Stimulated activated naive B cell treated with anti-CD40 and anti-IgM and Interleukin-4, amounts not matched to agents 10 μg/mL and 1 μg/mL and 100 μg/mL, for 72 hours (primary cell): ENCODE measurements around the gene GHR.

Source experiments
- ATAC-seq, 2 donors: fragments of 150-1000 bp; cut with Tn5 transposase; replicated peaks; 2 replicates each; pipeline ENCODE4 v1.10.0; 2021; ENCODE audit warnings: moderate library complexity in 1 of 2
- DNase-seq: peaks from one replicate; pipeline ENCODE4 v3.0.0; 2021
- H3K27ac Mint-ChIP-seq: one replicate; pipeline ENCODE4 v1.8.0; 2022; ENCODE audit warnings: mild to moderate bottlenecking, mixed read lengths
- H3K27me3 Mint-ChIP-seq, 2 donors: one replicate each; pipeline ENCODE4 v1.8.0; 2022; ENCODE audit warnings: mixed read lengths in 2 of 2
- H3K36me3 Mint-ChIP-seq, 2 donors: one replicate each; pipeline ENCODE4 v1.8.0; 2022; ENCODE audit warnings: mixed read lengths in 2 of 2, mild to moderate bottlenecking in 1 of 2
- H3K4me1 Mint-ChIP-seq, 2 donors: one replicate each; pipeline ENCODE4 v1.8.0; 2022; ENCODE audit warnings: mixed read lengths in 2 of 2, mild to moderate bottlenecking in 1 of 2
- H3K4me3 Mint-ChIP-seq, 2 donors: one replicate each; pipeline ENCODE4 v1.8.0; 2022; ENCODE audit warnings: mild to moderate bottlenecking in 2 of 2, mixed read lengths in 2 of 2, moderate library complexity in 1 of 2
- H3K9me3 Mint-ChIP-seq, 2 donors: one replicate each; pipeline ENCODE4 v1.8.0; 2022; ENCODE audit warnings: mixed read lengths in 2 of 2, mild to moderate bottlenecking in 1 of 2

The GHR gene

DNA sequence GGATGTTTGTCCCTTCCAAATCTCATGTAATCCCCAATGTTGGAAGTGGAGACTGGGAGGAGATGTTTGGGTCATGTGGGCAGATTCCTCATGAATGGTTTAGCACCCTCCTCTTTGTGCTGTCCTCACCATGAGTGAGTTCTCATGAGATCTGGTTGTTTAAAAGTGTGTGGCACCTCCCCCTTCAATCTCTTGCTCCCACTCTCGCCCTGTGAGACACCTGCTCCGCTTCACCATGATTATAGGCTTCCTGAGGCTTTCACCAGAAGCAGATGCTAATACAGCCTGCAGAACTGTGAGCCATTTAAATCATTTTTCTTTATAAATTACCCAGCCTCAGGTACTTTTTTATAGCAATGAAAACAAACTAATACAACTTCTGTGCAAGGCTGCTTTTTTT lies 206.0 kb downstream of the GHR start:
- H3K4me1 Mint-ChIP-seq, result peaks cover 10 to 21% of the 10 kb centered on the region in 2 donors
- ATAC-seq (no peak), DNase-seq (no peak)
- no peaks in the 10 kb centered on the region for H3K9me3 Mint-ChIP-seq
- H3K27ac Mint-ChIP-seq, result no peak overlapping the region
- no peak overlapping the region for H3K4me3 Mint-ChIP-seq
- no peaks in the 10 kb centered on the region for H3K27me3 Mint-ChIP-seq
- no peaks in the 10 kb centered on the region for H3K36me3 Mint-ChIP-seq

DNA sequence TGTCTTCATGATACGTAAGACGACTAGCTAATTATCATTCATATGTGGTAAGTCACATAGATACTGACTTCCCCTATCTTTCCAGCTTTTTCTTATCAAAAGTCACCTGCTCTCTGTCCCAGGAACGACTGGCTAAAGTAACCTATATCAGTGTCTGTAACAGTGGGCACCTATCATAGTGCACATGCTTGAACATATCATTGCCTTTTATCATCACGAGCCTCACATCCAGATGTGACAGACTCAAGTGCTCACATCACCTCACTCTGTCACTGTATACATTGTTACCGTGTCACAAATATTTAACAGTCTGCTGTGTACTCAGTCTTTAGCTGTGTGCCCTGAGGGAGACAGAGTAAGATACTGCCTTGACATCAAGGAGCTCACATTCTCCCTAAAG lies 208.0 kb downstream of the GHR start:
- H3K4me3 Mint-ChIP-seq, result no peak overlapping the region

DNA sequence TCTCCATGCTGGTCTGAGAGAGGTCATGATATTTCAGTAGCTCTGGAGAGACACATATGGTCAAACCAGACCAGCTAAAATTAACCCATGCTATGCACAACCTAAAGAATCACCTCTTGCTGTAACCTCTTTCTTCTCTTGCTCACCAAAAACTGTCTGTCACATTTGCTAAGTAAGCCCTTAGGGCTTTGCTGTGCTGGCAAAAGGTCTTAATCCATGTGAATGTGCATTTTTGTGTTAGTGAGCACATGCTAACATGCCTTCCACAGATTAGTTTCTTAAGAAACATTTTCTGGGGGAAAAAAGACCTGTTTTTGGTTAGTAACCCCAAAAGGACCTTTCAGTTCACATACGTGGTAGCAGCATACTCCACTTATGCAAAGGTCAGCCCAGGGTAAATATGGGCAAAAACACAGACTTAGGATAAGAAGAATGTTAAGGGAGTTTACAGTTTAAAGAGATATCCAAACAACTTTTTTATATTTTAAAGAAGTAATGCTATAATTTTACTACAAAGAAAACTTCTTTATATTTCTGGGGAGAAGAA lies 209.2 kb downstream of the GHR start:
- Mint-ChIP-seq H3K9me3 (no peaks in the 10 kb centered on the region), H3K4me1 (peaks cover 10 to 21% of the 10 kb centered on the region in 2 donors), H3K36me3 (no peaks in the 10 kb centered on the region), H3K4me3 (no peak overlapping the region), H3K27me3 (no peaks in the 10 kb centered on the region), H3K27ac (no peak overlapping the region)
- no peak for DNase-seq
- no peak for ATAC-seq

More for the DNA sequence above, 208.0 kb downstream of the GHR start:
- H3K27me3 Mint-ChIP-seq, result no peaks in the 10 kb centered on the region
- DNase-seq (no peak), ATAC-seq (no peak)
- no peaks in the 10 kb centered on the region for H3K9me3 Mint-ChIP-seq
- peaks cover 10 to 21% of the 10 kb centered on the region in 2 donors for H3K4me1 Mint-ChIP-seq
- H3K27ac Mint-ChIP-seq, result no peak overlapping the region
- H3K36me3 Mint-ChIP-seq, result no peaks in the 10 kb centered on the region

DNA sequence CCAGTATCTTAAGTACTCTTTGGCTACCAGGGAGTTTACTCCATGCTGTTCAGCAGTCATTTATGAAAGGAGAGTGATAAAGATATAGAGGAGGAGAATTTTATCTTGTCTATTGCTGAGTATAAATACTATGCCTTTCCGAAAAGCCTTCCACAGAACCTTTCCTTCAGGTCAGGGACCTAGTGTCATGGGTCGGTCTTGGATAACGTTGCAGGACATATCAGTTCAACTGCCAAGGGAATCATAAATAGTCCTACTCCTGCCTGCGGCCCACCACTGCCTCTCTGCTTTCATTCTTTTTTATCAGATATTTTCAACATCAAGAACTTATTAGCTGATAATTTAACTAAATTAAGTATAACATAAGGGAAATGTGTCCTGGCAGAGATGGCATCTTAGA lies 211.3 kb downstream of the GHR start:
- Mint-ChIP-seq H3K4me3 (no peak overlapping the region), H3K4me1 (peaks cover 8 to 21% of the 10 kb centered on the region in 2 donors), H3K27me3 (no peaks in the 10 kb centered on the region), H3K27ac (no peak overlapping the region), H3K36me3 (no peaks in the 10 kb centered on the region), H3K9me3 (no peaks in the 10 kb centered on the region)
- DNase-seq (no peak), ATAC-seq (no peak)

DNA sequence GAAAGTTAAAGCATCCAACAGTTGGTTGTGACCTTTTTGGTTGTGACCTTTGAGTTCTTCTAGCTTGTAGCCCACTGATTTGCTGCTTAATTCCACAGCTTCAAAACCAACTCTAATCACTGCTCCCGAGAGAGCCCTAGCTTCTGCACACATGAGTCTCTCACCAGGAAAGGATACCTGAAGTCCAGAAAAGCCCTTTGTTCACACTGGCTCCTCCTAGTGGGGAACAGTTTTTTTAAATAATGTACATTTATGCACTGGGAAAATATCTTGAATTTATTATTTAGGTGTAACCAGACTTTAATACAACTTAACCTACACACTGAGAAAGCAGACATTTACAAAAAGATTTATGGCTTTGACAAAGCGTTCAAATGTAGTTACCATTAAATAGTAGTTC lies 213.2 kb downstream of the GHR start:
- H3K27me3 Mint-ChIP-seq, result peaks cover under 1 to 14% of the 10 kb centered on the region in 2 donors
- no peaks in the 10 kb centered on the region for H3K36me3 Mint-ChIP-seq

DNA sequence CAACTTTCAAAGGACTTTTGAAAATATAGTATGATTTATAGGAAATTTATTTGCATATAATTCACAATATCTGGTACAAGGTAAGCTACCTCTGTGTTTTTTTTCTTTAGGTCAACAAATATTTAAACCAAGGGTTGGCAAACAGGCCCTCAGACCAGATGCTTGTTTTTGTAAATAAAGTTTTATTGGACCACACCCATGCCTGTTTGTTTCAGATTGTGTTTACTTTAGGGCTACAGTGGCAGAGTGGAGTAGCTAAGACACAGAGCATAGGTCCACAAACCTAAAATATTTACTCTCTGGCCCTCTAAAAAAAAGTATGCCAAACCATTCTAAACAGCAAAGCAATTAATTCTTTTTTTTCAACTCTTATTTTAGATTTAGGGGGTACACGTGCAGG lies 213.7 kb downstream of the GHR start:
- peaks cover 0 to 5% of the 10 kb centered on the region in 2 donors for H3K4me1 Mint-ChIP-seq

More for the DNA sequence above, 213.2 kb downstream of the GHR start:
- no peaks in the 10 kb centered on the region for H3K9me3 Mint-ChIP-seq
- no peak overlapping the region for H3K27ac Mint-ChIP-seq
- H3K4me3 Mint-ChIP-seq, result no peak overlapping the region
- H3K4me1 Mint-ChIP-seq, result peaks cover 0 to 10% of the 10 kb centered on the region in 2 donors
- ATAC-seq (no peak), DNase-seq (no peak)

DNA sequence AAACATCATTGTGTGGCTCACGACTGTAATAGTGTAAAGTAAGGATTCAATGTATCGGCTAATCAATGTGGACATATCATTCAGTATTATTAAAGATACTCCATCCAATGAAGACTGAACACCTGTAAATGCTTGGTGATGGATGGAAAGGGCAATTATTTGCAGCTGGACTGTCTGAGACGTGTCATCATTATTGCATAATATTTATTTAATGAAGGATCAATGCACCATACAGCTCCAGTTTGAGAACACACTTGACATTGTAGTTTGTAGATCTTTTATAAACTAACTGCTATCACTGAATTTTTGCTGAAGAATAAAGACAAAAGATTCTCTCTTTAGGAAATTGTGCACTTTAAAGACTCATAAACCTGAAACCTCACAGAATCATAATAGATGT lies 215.7 kb downstream of the GHR start:
- no peak for DNase-seq
- ATAC-seq, result no peak
- Mint-ChIP-seq H3K4me3 (no peak overlapping the region), H3K27me3 (peaks cover 14 to 36% of the 10 kb centered on the region in 2 donors), H3K36me3 (no peaks in the 10 kb centered on the region), H3K9me3 (no peaks in the 10 kb centered on the region), H3K27ac (no peak overlapping the region), H3K4me1 (no peaks in the 10 kb centered on the region)

More for the DNA sequence above, 213.7 kb downstream of the GHR start:
- ATAC-seq, result no peak
- H3K4me3 Mint-ChIP-seq, result no peak overlapping the region
- H3K36me3 Mint-ChIP-seq, result no peaks in the 10 kb centered on the region
- no peaks in the 10 kb centered on the region for H3K9me3 Mint-ChIP-seq
- no peak for DNase-seq
- no peak overlapping the region for H3K27ac Mint-ChIP-seq
- peaks cover 6 to 20% of the 10 kb centered on the region in 2 donors for H3K27me3 Mint-ChIP-seq

DNA sequence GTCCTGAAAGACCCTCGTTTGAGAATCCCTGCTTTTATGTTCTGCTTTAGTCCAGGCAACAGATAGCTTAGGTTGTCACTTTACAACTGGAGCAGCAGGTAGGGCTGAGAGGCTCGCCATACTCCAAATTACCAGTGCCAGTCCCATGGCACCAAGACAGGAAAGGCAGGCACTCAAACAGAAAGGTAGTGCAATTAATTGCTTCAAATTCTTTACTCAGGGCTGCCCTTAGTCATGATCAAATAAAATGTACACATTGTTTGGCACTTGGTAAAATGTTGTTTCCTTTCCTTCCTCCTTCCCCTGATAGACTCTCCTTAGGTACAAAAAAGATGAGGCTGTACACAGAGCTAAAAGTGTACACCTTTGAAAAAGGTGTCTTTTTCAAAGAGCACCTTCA lies 217.6 kb downstream of the GHR start:
- DNase-seq (no peak), ATAC-seq (no peak)
- H3K27me3 Mint-ChIP-seq, result peaks cover 18 to 45% of the 10 kb centered on the region in 2 donors
- no peaks in the 10 kb centered on the region for H3K36me3 Mint-ChIP-seq
- no peak overlapping the region for H3K27ac Mint-ChIP-seq
- H3K9me3 Mint-ChIP-seq, result peaks cover 0 to 1% of the 10 kb centered on the region in 2 donors
- no peaks in the 10 kb centered on the region for H3K4me1 Mint-ChIP-seq
- H3K4me3 Mint-ChIP-seq, result no peak overlapping the region

DNA sequence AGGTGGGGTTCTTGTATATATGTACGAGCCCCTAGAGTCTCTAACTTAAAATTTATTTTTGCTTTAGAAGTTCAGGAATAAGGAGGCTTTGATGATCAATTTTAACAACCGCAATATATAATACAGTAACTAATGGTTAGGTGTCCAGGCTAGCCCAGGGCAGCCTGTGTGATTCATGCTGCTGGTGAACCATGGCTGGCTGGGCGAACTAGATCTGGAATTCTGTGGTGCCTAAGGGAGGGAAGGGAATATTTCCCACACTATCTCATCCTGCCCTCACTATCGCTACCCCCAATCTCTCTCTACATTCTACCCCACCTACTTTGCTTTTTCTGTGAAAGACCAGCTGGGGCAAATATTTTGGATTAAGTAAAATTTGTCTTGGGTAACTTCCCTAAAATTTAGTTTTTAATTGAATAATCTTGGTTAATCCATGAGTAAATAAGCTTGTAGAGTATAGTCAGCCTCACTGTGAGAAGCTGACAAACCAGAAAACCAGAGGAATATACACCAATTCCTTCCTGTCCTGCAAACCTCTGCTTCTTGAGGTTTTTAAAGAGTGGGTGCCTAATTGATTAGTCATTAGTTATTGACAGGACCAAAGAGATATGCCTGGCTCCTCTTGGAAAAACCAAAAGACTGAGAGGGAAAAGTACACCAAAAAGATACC lies 218.2 kb downstream of the GHR start:
- Mint-ChIP-seq H3K27ac (no peak overlapping the region), H3K36me3 (no peaks in the 10 kb centered on the region), H3K9me3 (peaks cover 0 to 1% of the 10 kb centered on the region in 2 donors), H3K4me3 (no peak overlapping the region), H3K27me3 (peaks cover 18 to 45% of the 10 kb centered on the region in 2 donors), H3K4me1 (no peaks in the 10 kb centered on the region)
- ATAC-seq (no peak), DNase-seq (no peak)

DNA sequence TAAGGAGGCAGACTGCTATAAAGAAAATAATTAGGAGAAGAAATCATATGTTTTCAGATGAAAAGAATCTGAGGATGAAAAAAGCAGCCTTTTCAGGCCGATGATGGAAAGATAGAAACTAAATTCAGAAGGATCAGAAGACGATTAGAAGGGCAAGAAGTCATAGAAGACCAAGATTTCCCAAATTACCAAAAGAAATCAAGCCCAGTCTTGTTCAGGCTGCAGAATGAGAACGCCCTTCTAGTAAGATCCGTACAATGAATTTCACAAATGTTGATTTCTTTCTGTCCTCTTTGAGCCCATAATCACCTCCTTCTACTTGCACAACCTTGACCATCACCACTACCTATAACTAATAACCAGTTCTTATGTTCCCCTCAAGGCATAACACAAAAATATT lies 218.8 kb downstream of the GHR start:
- DNase-seq, result no peak
- no peak overlapping the region for H3K4me3 Mint-ChIP-seq
- no peaks in the 10 kb centered on the region for H3K4me1 Mint-ChIP-seq
- H3K36me3 Mint-ChIP-seq, result no peaks in the 10 kb centered on the region
- H3K27me3 Mint-ChIP-seq, result peaks cover 18 to 45% of the 10 kb centered on the region in 2 donors
- peaks cover 0 to 1% of the 10 kb centered on the region in 2 donors for H3K9me3 Mint-ChIP-seq
- no peak overlapping the region for H3K27ac Mint-ChIP-seq
- no peak for ATAC-seq

DNA sequence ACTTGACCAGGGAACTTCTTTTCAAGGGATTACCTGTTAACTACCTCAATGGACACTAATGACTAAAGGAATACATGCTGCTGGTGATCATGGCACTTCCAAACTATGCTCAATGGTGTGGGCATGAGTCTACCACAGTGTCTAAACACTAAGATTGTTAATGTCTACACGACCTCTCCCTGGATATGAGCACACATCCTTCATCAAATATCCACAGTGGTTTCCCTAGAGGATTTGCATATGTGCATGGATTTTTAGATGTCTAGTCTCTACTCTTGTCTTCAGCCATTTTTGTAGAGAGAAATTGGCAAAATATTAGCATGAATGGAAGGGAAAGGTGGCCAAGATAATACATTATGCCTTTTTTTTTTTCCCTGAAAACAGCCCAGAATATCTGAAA lies 220.1 kb downstream of the GHR start:
- Mint-ChIP-seq H3K9me3 (peaks cover 0 to 1% of the 10 kb centered on the region in 2 donors), H3K4me3 (no peak overlapping the region), H3K36me3 (no peaks in the 10 kb centered on the region), H3K4me1 (no peaks in the 10 kb centered on the region), H3K27me3 (peaks cover 18 to 45% of the 10 kb centered on the region in 2 donors), H3K27ac (no peak overlapping the region)
- ATAC-seq (no peak), DNase-seq (no peak)

DNA sequence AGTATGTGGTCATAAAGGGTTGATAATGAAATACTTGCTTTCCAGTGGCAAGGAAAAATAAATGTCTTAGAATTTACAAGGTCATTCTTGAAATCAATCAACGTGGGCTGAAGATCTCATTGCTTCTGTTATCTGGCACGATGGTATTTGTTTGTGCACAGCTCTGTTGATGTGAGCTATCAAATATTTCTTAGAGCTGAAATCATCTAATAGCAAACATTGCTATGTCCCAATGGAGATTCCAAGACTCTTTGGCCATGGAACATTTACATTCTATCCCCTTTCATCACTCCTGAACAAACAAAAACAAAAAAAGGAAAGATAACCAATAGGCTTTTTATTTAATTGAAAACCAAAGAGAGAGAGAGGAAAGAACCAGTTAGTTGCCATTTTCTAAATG lies 221.9 kb downstream of the GHR start:
- ATAC-seq, result no peak
- H3K4me1 Mint-ChIP-seq, result no peaks in the 10 kb centered on the region
- H3K4me3 Mint-ChIP-seq, result no peak overlapping the region
- peaks cover 0 to 1% of the 10 kb centered on the region in 2 donors for H3K9me3 Mint-ChIP-seq
- H3K36me3 Mint-ChIP-seq, result no peaks in the 10 kb centered on the region
- H3K27me3 Mint-ChIP-seq, result peaks cover 18 to 39% of the 10 kb centered on the region in 2 donors
- H3K27ac Mint-ChIP-seq, result no peak overlapping the region
- DNase-seq, result no peak

DNA sequence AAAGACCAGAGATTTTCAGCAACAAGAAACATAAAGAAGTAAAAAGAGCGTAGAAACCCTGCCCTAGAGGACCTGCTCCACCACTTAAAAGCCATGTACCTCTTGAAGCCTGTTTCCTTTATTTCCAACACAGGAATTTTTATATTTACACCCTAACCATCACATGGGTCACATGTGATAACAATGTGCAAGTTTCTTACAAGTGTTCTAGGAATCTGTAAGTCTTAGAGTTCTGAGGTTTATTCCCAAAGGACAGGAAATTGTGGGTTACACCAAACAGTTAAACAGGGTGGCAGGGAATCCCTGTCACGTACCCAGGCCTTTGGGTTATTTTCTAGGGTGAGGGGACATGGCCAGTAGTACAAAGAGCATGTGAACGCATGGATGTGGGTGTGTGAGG lies 224.8 kb downstream of the GHR start:
- no peaks in the 10 kb centered on the region for H3K36me3 Mint-ChIP-seq
- H3K27me3 Mint-ChIP-seq, result peaks cover 8 to 15% of the 10 kb centered on the region in 2 donors
- no peaks in the 10 kb centered on the region for H3K4me1 Mint-ChIP-seq
- H3K9me3 Mint-ChIP-seq, result peaks cover 0 to 1% of the 10 kb centered on the region in 2 donors
- no peak for DNase-seq
- no peak overlapping the region for H3K4me3 Mint-ChIP-seq
- no peak overlapping the region for H3K27ac Mint-ChIP-seq
- ATAC-seq, result no peak

DNA sequence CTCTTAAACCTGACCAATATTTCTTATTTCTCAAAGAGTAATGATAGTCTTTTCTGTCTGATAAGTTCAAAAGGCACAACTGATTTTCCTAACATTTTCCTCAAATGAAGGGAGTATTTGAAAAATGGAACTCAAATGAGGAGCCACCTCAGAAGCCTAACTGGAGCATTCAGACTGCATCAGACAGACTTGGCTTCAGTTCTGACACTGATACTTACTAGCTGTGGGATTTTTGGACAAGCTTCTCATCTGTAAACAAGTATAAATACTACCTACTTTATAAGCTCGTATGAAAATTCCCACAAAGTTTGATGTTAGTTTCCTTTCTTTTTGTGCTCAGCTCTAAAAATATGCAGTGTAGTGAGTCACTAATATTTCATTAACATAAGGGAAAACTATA lies 225.7 kb downstream of the GHR start:
- Mint-ChIP-seq H3K27me3 (peaks cover 4 to 9% of the 10 kb centered on the region in 2 donors), H3K9me3 (peaks cover 0 to 1% of the 10 kb centered on the region in 2 donors), H3K4me3 (no peak overlapping the region), H3K27ac (no peak overlapping the region), H3K4me1 (no peaks in the 10 kb centered on the region), H3K36me3 (no peaks in the 10 kb centered on the region)
- no peak for ATAC-seq
- no peak for DNase-seq

DNA sequence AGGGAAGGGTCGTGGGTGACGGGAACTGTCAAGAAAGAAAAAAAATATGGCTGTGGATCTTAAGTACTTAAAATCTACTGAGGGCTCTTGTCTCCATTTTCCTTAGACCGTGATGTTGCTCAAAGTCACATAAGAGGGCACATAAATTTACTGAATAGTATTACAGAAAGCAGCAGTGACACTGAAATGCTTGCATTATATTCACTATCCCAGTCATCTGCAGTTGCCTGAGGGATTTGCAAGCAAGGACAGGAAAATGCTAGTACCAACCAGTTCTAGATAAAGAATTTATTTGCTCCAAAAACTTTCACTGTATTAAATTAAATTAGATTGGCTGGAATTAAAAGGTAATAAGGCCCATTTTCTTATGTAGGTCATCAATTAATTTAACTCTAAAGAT lies 226.8 kb downstream of the GHR start:
- peaks cover 0 to 6% of the 10 kb centered on the region in 2 donors for H3K27me3 Mint-ChIP-seq
- H3K27ac Mint-ChIP-seq, result no peak overlapping the region
- H3K36me3 Mint-ChIP-seq, result no peaks in the 10 kb centered on the region
- no peak for DNase-seq
- ATAC-seq, result no peak
- H3K4me1 Mint-ChIP-seq, result no peaks in the 10 kb centered on the region
- H3K9me3 Mint-ChIP-seq, result peaks cover 0 to 1% of the 10 kb centered on the region in 2 donors
- no peak overlapping the region for H3K4me3 Mint-ChIP-seq
